Activated T-helper 9 cell treated with anti-CD3 and anti-CD28 coated beads, Interleukin-2, amount 50 U/mL, for 16 hours (primary cell): ENCODE results near the gene RIMBP3B.
"Not testable (repeated sequence)": the region's sequence is repeated elsewhere in the genome, so short reads cannot be mapped to it uniquely, and the experiment has no call there.

Source experiments
- DNase-seq: peaks from one replicate; pipeline ENCODE4 v3.0.0-alpha.2; 2020; ENCODE audit warnings: low read depth

Gene RIMBP3B, protein sequence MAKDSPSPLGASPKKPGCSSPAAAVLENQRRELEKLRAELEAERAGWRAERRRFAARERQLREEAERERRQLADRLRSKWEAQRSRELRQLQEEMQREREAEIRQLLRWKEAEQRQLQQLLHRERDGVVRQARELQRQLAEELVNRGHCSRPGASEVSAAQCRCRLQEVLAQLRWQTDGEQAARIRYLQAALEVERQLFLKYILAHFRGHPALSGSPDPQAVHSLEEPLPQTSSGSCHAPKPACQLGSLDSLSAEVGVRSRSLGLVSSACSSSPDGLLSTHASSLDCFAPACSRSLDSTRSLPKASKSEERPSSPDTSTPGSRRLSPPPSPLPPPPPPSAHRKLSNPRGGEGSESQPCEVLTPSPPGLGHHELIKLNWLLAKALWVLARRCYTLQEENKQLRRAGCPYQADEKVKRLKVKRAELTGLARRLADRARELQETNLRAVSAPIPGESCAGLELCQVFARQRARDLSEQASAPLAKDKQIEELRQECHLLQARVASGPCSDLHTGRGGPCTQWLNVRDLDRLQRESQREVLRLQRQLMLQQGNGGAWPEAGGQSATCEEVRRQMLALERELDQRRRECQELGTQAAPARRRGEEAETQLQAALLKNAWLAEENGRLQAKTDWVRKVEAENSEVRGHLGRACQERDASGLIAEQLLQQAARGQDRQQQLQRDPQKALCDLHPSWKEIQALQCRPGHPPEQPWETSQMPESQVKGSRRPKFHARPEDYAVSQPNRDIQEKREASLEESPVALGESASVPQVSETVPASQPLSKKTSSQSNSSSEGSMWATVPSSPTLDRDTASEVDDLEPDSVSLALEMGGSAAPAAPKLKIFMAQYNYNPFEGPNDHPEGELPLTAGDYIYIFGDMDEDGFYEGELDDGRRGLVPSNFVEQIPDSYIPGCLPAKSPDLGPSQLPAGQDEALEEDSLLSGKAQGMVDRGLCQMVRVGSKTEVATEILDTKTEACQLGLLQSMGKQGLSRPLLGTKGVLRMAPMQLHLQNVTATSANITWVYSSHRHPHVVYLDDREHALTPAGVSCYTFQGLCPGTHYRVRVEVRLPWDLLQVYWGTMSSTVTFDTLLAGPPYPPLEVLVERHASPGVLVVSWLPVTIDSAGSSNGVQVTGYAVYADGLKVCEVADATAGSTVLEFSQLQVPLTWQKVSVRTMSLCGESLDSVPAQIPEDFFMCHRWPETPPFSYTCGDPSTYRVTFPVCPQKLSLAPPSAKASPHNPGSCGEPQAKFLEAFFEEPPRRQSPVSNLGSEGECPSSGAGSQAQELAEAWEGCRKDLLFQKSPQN (N-terminal part only)

DNA sequence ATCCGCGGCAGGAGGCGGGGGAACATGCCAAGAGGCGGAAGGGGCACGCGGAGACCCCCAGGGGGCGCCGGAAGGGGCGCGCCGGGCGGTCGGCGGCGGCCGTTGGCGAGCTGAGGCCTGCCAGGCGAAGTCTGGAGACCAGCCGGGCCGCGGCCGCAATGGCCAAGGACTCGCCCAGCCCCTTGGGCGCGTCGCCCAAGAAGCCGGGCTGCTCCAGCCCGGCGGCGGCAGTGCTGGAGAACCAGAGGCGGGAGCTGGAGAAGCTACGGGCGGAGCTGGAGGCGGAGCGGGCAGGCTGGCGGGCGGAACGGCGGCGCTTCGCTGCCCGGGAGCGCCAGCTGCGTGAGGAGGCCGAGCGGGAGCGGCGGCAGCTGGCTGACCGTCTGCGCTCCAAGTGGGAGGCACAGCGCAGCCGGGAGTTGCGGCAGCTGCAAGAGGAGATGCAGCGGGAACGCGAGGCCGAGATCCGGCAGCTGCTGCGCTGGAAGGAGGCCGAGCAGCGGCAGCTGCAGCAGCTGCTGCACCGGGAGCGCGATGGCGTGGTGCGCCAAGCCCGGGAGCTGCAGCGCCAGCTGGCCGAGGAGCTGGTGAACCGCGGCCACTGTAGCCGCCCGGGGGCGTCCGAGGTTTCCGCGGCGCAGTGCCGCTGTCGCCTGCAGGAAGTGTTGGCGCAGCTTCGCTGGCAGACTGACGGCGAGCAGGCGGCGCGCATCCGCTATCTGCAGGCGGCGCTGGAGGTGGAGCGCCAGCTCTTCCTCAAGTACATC, at the start of gene RIMBP3B:
Gene RIMBP3B, plus strand, starts transcription at position 51 of the 767 bp plus-strand sequence. Its CDS starts 108 bp downstream, at position 159.
- DNase-seq: not testable (repeated sequence)

DNA sequence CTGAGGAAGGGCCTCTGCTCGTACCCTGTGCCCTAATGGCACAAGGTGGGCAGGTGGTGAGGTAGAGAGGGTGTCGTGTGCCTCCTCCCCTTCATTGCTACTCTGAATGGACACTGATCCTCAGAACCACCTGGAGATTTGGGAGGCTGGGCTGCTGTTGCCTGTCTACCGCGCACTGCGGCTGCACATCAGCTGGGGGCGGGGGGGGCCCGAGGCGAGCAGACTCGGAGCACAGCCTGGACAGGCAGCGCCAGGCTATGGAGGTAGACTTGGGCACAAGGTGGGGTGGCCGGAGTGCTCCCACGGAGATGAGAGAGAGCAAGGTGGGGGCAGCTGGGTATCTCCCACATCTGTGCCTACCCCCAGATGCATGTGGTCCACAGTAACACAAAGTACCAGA, 26.0 kb upstream of the RIMBP3B start:
- not testable (repeated sequence) for DNase-seq

DNA sequence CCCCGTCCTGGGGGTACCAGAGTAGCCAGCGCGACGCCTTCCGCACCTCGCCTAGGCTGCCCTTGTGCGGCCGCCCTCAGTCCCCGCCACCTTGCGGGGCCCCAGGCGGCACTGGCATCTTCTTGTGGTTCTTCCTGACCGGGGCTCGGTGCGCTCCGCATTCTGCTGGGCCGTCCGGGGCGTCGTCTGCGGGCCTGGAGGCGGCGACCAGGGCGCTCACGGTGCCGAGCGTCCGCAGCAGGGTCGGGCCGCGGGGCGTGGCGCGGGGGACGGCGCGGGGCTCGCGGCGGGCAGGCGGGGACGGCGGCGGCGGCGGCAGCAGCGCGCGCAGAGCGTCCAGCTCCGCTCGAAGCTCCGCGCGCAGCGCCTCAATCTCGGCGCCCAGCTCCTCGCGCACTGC, 23.0 kb upstream of the RIMBP3B start:
- DNase-seq: not testable (repeated sequence)

DNA sequence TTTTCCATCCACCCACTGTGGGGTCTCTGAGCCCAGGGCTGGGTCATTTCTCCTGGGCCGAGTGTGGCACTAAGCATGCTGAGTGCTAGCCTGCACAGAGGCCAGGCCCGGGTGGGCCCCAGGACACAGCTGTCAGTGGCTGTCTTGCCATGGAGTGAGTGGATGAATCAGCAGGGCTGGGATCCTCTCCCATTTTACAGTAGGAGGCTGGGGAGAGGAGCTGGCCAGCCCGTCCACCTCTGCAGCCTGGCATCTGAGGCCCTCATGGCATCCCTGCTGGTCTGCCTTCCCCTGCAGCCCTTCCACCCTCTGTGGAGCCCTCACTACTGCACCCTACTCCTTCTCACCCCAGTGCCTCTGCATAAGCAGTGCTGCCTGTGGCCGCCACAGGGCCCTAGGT, 21.1 kb upstream of the RIMBP3B start:
- not testable (repeated sequence) for DNase-seq

DNA sequence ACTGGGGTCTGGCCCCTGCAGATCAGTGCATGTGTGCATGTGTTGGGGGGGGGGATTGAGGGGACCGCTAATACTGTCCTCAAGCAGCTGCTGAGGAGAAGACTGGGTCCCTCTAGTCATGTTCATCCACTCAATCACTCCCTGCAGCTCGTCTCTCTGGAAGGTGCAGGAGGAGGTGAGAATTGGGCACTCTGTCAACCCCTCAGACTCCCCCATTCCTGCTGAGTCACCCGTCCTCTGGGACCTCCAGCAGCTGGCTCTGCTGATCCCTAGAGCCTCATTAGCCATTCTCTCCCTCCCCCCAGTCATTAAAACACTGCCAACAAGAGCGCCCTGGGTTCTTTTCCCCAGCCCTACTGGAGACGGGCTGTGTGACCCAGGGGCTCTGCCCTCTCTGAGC, 20.5 kb upstream of the RIMBP3B start:
- DNase-seq: not testable (repeated sequence)

DNA sequence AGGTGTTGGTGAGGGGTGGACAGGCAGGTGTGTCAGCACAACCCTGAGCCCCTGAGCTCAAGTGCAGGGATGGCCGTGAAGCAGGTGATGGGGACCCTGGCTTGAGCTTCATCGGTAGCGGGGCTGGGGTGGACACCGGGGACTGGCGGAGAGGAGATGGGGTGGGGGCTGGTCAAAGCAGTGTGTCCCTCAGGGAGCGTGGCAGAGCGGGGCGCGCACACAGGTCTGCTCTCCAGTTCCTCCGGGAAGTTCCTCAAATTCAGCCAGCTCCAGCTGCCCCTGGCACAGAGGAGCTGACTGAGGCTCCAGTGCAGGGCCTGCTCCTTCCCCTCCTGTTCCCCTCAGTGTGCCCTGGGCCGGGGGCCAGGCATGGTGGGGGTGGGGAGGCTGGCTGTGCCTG, 19.7 kb upstream of the RIMBP3B start:
- not testable (repeated sequence) for DNase-seq

DNA sequence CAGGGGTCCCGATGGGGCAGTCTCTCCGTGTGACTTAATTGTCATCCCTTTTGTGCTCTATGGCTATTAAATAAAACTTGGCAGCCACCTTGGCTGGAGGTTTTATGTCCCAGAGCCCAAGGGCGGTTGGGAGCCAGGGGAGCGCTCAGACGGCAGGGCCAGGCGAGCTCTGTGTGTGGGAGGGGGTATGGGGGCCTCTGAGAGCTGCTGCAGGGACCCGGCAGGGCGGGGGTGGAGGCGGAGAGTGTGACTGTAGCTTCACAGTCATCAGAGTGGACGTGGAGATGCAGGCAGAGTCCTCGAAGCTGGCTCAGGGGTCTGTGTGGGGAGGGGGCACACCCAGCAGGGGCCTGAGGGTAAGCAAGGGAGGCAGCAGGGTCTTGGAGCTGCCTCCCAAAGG, 19.2 kb upstream of the RIMBP3B start:
- not testable (repeated sequence) for DNase-seq

DNA sequence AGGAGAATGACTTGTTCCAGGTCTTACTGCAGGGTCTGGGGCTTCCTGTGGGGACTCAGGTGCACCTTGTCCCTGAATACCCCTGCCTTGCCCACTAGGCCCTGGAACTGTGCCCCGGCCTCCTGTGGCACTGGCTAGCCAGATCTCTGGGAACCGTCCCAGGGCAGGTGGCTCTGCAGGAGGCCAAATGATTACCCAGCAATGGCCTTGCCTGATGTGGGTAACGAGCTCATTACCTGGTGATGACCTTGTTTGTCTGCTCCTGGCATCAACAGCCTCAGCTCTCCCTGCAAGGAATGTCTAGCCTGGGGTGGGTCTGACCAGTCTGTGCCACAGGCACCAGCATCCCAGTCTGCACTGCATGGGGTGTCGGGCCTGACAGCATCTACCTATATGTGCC, 18.2 kb upstream of the RIMBP3B start:
- DNase-seq: not testable (repeated sequence)

DNA sequence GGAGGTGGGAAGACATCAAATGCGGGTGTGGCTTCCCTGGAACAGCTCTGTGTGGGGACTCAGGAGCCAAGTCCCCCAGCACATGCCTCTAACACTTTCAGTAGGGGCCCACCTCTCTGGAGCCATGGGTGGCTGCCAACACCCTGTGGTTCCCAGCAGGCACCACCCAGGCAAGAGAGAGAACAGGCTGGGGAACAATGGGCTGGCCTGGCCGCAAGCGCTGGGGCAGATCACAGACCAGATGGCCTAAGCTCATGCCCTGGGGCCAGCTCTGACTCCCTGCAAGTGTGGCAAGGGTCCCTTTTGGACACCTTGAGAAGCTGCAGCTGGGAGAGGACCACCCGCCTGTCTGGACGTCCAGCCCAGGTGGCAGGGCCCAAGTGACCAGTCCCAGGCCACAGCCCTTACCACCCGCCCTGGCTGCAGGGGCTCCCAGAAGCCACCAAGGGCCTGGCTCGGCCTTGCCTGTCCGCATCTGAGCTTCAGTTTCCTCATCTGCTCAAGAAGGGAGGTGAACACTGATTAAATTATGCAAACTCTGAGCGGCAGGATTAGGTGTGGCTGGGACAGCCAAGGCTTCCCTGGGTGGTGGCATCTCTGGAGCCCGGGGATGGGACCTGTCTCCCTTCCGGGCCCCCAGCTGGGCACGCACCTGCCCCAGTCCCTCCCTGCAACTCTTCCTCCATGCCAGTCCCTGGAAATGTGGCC, 14.8 kb upstream of the RIMBP3B start:
- DNase-seq: not testable (repeated sequence)

DNA sequence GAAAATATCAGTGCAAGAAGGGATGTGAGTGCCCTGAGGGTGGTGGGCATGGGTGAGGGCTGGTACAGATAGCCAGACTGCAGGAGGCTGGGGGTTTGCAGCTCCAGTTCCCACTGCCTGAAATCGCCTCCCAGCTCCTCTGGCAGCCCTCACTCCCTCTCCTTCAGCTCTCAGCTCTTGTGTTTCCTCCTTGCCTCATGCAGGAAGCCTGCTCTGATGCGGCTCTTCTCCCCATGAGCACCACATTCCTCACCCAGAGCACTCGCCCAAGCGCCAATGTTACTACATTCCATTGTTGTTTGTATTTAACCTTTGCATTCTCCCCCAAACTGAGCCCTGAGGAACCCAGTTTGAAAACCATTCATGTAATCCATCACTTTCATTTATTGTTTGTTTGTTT, 7.7 kb upstream of the RIMBP3B start:
- not testable (repeated sequence) for DNase-seq

DNA sequence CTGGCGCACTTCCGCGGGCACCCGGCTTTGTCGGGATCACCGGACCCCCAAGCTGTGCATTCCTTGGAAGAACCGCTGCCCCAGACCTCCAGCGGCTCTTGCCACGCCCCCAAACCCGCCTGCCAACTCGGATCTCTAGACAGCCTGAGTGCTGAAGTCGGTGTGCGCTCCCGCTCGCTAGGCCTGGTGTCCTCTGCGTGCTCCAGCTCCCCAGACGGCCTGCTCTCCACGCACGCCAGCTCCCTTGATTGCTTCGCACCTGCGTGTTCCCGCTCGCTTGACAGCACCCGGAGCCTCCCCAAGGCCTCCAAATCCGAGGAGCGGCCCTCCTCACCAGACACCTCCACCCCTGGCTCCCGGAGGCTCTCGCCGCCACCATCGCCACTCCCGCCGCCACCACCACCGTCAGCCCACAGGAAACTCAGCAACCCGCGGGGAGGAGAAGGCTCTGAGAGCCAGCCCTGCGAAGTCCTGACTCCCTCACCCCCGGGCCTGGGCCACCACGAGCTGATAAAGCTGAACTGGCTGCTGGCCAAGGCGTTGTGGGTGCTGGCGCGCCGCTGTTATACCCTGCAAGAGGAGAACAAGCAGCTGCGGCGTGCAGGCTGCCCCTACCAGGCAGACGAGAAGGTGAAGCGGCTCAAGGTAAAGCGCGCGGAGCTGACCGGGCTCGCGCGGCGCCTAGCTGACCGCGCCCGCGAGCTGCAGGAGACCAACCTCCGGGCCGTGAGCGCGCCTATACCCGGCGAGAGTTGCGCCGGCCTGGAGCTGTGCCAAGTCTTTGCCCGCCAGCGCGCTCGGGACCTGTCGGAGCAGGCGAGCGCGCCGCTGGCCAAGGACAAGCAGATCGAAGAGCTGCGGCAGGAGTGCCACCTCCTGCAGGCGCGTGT, 1.2 kb downstream of the RIMBP3B start:
- DNase-seq: not testable (repeated sequence)

DNA sequence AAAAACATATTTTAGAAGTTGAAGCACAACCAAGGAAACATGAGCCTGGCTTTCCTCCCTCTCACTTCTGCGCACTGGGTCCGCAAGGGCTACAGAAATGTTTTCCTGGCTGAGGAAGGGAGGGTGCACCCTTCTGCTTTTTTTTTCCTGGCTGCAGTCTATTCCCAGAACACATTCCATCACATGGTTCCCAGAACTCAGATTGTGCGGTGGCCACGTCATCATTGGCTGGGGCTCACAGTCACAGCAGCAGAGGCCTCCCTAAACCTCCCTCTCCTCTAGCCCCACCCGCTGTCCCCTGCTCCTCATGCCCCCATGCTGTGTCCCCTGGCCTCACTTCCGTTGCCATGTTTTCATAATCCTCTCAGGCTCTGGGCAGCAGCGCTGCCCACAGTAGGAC, 5.9 kb downstream of the RIMBP3B start:
- not testable (repeated sequence) for DNase-seq

DNA sequence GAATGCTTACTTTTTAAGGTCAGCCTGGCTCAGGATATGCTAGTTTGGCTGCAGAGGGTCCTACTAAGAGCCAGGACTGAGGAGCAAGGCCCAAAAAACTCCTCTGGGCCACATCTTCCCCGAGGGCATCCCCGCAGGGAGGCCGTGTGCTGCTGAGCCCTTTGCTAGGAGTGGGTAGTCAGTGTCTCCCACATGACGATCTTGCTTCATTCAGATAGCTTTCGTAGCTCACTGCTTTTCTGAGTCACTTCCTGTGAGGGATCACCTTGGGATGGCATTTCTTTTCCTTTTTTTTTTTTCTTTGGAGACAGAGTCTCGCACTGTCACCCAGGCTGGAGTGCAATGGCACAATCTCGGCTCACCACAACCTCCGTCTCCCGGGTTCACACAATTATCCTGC, 6.5 kb downstream of the RIMBP3B start:
- not testable (repeated sequence) for DNase-seq

DNA sequence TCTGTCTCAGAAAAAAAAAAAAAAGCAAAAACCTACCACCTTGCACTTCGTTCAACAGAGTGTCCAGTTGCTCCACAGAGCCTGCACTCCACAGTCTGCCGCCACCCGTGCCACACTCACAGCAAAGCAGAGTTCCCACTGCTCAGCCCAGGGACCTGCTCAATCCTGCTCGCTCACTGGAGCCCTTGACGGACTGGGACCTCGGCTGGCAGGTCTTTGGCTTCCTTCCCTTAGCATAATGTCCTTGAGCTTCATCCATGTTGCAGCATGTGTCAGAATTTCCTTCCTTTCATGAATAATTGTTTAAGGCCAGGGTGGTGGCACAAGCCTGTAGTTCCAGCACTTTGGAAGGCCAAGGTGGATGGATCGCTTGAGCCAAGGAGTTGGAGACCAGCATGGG, 11.1 kb downstream of the RIMBP3B start:
- DNase-seq: not testable (repeated sequence)

DNA sequence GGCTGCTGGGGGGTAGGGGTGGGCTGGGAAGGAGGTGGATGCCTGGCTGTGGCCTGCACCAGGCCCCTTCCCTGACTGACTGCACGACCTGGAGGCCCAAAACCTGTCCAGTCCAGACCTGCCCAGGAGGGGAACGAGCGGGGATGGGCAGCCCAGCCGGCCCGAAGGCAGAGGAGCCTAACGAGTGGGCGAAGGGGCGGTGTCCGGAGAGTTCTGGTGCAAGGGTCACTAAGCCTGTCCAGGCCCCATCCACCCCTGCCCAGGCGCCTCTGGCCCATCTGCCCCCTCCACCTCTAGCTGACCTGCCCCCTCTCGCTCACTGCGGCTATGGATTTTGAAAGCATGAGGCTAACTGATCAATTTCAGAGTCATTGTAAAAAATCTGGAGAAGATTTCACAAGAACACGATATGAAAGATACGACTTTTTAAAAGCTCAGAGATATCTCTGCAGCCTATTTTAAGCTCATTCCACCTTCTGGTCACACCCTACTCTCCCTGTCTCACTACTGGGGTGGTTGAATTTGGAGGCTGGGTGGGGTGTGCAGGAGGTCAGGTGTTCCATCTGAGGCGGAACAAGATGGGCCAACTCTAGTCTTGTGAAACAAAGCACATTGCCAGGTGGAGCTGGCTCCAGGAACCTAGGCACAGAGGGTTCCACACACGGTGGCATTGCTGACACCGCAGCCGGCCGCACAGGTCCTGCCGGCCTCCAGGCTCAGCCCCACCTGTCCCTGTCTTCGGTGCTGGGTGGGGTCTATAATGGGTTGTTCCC, 17.8 kb downstream of the RIMBP3B start:
- not testable (repeated sequence) for DNase-seq

DNA sequence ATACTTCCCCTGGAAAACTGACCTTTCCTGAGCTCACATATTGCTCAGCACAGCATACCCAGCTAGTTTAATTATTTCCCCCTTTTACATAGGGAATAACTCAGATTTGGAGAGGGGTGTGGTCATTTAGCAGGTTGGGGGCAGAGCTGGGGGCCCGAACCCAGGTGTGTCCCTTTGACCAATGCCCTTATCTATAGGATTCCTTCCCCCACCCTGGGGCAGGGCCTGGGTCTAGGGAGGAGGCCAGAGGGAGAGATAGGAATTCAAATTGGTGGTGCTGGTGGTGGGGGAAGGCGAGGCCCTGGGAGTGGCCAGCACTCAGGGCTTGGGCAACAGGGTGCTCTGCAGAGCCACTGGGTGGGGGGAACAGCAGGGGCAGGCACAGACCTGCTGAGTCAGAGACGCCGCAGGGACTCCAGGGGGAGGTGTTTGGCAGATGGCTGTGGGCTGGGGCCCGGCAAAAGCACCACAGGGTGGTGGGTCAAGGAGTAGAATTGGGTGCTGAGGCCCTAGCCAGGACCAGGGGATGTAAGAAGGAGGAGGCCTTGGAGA, 19.3 kb downstream of the RIMBP3B start:
- not testable (repeated sequence) for DNase-seq

DNA sequence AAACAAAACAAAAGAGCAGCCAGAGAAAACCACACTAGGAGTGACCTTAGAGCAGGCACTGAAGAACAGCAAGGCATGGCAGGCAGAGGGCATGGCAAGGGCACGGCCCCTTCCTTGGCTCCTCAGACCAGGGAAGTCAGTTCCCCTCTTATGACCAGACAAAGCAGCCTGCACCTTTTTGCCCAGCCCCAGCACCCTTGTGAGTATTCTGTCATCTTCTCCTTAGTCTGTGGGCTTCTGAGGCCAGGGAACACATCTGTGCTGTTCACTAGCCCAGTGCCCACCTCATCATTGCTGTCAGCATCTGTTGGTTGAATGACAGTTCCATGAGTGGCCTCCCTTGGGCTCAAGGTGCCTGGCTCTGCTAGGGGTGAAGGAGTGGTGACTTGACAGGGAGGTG, 23.6 kb downstream of the RIMBP3B start:
- DNase-seq: not testable (repeated sequence)

DNA sequence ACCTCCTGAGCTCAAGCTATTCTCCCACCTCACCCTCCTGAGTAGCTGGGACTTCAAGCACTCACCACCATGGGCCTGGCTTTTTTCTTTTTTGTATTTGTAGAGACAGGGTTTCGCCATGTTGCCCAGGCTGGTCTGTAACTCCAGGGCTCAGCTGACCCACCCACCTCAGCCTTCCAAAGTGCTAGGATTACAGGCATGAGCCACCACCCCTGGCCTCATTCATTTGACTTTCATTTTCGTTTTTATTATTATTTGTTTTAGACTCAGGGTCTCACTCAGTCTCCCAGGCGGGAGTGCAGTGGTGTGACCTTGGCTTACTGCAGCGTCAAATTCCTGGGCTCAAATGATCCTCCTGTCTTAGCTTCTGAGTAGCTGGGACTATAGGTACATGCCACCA, 24.2 kb downstream of the RIMBP3B start:
- not testable (repeated sequence) for DNase-seq
